ENCODE results near the gene NUBP2.

NUBP2 gene

DNA sequence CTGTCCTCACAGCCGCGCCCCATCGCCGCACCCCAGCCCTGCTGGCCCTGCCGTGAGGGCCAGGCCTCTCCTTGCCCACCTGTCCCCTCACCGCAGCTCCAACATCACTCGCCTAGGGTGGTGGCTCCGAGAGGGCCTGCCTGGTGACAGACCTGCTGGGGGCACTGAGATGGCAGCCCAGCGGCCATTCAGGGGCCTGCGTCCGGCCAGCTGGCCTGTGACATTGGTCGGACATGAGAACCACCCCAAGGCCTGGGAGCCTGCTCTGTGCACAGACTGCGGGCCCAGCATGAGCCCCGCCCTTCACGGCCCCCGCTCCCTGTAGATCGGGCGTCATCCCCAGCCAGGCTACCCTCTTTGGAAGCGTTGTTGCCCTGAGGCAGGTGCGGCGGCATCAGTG lies 23.2 kb upstream of the NUBP2 start:
- no peak for DNase-seq

DNA sequence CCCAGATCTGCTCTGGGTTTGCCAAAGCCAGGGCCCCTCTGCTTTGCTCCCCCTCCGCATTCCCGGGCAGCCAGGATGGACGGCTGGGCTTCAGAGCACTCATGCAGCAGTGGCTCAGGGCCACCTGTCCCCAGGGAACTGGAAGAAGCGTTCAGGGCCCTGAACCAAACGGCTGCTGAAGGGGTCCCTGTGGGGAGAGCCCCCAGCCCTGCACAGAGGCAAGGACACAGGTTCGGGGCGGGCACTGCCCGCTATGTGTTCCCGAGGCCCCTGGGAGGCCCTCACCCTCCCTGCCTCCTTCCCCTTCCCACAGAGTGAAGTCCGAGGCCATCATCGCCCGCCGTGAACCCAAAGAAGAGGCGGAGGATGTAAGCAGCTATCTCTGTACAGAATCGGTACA lies 21.8 kb upstream of the NUBP2 start:
- no peak for DNase-seq

DNA sequence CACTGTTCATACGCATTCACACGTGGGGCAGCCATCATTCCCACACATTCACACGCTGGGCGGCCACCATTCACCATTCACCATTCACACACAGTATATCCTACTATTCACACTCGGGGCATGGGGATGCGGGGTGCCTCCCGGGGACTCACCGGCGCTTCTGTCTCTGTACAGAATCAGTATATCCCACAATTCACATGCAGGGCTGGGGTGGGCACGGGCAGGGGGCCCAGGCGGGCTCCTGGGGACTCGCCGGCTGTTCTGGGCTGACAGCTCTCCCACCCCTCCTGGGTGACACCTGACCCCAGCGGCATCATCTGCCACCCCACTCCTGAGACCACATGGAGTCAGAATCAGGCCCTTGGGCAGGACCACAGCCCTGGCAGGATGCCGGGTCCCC lies 21.0 kb upstream of the NUBP2 start:
- DNase-seq = no peak

DNA sequence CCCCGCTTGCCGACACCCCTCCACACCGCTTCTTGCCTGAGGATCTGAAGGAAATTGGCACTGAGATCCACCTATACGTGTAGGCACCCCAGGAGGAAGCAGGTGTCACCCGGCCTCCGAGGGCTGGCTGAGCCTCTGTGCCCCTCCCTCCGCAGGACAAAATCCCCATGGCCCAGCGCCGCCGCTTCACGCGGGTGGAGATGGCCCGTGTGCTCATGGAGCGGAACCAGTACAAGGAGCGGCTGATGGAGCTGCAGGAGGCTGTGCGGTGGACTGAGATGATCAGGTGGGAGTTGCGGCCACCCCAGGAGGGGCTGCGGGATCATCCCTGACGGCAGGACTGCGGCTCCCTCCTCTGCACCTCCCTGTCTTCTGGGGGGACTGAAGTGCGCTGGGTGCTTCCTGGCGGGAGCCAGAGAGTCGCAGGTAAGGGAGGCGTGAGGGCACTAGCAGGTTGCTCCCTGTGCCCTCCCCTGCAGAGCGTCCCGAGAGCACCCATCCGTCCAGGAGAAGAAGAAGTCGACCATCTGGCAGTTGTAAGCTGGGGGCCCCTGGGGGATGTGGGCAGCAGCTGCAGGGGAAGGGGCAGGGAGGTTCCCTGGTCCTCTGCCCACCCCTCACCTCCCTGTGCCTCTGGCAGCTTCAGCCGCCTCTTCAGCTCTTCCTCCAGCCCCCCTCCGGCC lies 20.4 kb upstream of the NUBP2 start:
- DNase-seq = no peak

DNA sequence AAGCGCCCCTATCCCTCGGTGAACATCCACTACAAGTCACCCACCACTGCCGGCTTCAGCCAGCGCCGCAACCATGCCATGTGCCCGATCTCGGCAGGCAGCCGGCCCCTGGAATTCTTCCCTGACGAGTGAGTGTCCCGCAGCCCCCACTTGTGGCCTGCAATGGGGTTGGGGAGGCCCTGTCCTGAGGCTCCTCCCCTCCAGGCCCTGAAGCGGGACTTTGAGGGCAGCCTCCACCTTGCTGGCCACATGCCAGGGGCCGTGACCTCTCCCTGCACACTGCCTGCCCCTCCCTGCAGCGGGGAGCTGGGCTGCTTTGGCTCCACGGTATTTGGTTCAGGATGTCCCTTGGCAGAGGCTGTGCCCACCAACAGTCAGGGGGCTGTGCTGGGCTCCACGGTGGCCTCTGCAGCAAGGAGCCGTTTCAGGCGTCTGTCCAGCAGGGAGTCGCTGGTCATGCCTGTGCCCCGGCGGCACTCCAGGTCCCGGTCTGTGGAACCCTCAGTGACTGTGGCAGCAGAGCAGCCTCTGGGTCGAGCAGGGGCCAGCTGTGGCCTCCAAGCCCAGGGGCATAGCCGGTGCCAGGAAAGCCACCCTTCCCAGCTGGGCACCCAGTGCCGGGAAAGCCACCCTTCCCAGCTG lies 19.8 kb upstream of the NUBP2 start:
- no peak for DNase-seq

DNA sequence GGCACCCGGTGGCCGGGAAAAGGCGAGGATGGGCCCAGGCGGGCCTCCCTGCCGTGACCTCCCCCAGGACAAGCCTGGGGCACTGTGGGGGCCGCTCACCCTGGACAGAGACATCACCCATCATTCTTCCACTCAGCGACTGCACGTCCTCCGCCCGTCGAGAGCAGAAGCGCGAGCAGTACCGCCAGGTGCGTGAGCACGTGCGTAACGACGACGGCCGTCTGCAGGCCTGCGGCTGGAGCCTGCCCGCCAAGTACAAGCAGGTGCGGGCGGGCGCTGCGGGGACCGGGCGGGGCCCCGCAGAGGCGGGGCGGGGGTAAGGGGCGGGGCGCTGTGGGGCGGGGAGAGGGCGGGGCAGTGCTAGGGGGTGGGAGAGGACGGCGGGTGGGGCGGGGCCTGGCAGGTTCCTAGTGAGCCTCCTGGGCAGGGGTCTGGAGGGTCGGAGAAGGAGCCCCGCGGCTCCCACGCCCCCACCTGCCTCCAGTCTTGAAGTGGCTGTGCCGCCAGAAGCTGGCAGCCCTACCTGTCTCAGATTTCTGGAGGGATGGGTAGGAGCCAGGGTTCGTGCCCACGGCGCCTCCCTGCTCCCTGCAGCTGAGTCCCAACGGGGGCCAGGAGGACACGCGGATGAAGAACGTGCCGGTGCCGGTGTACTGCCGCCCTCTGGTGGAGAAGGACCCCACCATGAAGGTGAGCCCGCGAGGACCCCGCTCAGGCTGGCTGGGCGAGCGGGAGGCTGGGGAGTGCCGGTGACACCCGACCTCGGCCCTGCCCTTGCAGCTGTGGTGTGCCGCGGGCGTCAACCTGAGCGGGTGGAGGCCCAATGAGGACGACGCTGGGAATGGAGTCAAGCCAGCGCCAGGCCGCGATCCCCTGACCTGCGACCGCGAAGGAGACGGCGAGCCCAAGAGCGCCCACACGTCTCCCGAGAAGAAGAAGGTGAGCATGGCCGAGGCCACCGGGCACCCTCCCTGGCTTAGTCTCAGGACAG lies 18.9 kb upstream of the NUBP2 start:
- no peak for DNase-seq

GRCh38 chr16:1764971-1765370 lies 17.8 kb upstream of the NUBP2 start:
- no peak for DNase-seq

DNA sequence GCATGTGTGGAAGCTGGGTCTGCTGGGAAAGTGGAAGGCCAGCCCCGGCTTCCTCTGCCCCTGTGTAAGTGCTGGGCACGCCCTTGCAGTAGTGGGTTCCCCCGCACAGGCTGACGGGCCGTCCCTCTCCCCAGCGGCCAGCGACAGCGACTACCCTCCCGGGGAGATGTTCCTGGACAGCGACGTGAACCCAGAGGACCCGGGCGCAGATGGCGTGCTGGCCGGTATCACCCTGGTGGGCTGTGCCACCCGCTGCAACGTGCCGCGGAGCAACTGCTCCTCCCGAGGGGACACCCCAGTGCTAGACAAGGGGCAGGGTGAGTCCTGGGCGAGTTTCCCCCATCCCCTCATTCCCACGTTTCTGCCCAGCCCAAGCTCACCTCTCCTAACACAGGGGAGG lies 16.9 kb upstream of the NUBP2 start:
- DNase-seq = no peak

DNA sequence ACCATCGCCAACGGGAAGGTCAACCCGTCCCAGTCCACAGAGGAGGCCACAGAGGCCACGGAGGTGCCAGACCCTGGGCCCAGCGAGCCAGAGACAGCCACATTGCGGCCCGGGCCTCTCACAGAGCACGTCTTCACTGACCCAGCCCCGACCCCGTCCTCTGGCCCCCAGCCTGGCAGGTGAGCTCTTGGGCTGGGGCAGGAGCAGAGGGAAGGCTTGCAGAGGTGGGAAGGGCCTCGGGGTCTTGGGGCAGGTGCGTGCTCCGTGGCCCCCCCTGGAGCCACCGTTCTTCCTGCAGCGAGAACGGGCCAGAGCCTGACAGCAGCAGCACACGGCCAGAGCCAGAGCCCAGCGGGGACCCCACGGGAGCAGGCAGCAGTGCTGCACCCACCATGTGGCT lies 16.5 kb upstream of the NUBP2 start:
- no peak for DNase-seq

- DNase-seq = no peak
Observed at GRCh38 chr16:1766701-1767100, 16.1 kb upstream of the NUBP2 start.

GRCh38 chr16:1767116-1767994 lies 15.4 kb upstream of the NUBP2 start:
- no peak for DNase-seq

DNA sequence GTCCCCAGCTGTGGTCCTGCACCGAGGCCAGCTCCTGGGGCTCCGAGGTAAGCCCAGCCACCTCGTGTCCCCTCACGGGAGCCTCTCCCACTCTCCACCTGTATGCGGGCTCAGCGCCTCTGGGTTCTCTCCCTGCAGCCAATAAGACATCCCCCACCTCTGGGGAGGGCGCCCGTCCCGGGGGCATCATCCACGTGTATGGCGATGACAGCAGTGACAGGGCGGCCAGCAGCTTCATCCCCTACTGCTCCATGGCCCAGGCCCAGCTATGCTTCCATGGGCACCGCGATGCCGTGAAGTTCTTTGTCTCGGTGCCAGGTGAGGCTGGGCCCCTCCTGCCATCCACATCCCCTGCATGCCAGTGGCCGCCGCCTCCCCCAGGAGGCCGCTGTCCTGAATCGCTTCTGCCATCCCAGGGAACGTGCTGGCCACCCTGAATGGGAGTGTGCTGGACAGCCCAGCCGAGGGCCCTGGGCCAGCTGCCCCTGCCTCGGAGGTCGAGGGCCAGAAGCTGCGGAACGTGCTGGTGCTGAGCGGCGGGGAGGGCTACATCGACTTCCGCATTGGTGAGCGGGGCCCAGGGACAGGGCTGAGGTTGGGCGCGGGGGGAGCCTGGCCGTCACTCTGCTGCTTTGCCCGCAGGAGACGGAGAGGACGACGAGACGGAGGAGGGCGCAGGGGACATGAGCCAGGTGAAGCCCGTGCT lies 14.5 kb upstream of the NUBP2 start:
- no peak for DNase-seq

GRCh38 chr16:1768767-1769401 lies 13.9 kb upstream of the NUBP2 start:
- DNase-seq = no peak

GRCh38 chr16:1769402-1770300 lies 13.1 kb upstream of the NUBP2 start:
- DNase-seq = no peak

GRCh38 chr16:1770328-1771187 lies 12.2 kb upstream of the NUBP2 start:
- peak; percentile 39 for DNase-seq

DNA sequence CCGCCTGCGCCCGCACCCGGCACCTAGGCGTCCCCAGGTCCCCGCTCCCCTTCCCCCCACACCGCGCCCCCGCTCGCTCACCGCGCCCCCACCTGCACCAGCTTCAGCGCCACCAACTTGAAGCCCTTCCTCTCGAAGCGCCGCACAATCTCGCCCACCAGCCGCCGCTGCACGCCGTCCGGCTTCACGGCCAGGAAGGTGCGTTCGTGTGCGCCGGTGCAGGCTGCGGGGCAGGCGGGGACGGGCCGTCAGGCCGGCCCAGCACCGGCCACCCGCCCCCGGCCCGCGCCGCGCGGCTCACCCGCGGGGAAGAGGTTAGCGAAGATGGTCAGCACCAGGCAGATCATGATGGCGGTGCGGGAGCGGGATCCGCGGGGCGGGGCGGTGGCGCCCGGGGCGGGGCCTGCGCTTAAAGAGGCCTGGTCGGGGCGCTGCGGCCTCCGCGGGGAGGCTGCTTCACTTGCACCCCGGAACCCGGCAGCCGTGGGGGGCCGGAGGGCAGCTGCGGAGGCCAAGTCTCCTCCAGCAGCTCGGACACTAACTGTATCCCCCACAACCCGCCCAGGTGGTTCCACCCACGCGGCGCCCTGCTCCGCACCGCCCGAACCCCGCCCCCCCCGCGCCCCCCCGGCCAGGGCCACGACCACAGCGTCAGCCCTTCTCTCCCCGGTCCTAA lies 11.4 kb upstream of the NUBP2 start, which contains the start of gene NME3:
Gene NME3 (minus strand): TSS at position 356 of the 676 bp plus-strand sequence. CDS start 9 bp downstream, at position 347.
- peak; percentile 81 for DNase-seq

DNA sequence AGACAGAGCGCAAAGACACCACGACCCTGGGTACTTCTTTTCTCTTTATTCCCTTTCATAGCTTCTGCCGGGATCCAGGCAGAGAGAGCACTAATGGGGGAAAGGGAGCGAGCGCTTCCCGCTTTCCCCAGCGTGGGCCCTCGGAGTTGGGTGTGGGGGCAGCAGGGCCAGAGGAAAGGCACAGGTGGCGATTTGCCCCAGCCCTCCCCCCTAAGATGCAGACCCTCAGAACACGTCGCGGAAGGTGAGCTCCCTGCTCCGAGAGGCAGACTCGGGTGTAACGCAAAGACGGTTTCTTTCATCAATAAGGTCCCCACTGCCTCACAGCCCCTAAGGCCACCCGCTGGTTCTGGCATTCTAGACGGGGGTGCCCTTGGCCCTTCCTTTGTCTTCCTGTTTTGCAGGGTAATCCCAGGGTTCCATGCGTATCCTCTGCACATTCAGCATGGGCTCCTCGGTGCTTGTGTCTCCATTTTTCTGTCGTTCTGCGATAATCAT lies 10.8 kb upstream of the NUBP2 start:
- DNase-seq = no peak

- peak; percentile 43 for DNase-seq
Observed at GRCh38 chr16:1772362-1772907, 10.3 kb upstream of the NUBP2 start, which contains the start of gene EME2. Gene EME2 (plus strand): TSS chr16:1772810. CDS start chr16:1773228, 418 bp downstream.
